Measurements from ENCODE around the gene ZNF18. TPM values are rescaled to one million over a fixed set of nuclear protein-coding genes. Genes with fewer than 3 reads are reported as not detected.
"Not testable (repeated sequence)": the region's sequence is repeated elsewhere in the genome, so short reads cannot be mapped to it uniquely, and the experiment has no call there.

ZNF18 gene
- total and polyA plus RNA-seq, 9 donors = 2.9 to 12.2 (median 6.4) TPM

DNA sequence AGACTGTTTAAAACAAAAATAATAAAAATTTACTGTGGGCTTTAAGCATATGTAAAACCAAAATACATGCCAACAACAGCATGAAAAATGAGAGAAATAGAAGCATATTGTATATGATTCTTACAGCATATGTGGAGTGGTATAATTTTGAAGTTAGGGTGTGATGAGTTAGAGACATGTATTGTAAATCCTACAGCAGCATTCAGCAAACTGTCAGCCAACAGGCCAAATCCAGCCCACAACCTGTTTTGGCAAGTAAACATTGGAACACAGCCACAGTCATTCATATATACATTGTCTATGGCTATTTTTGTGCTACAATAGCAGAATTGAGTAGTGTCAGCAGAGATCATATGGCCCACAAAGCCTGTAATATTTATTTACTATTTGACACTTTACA is 42.3 kb downstream of the ZNF18 start:
- no peak overlapping the region for H3K27ac ChIP-seq
- intact Hi-C loops (cut with DNase I) = no loop called here
- H3K36me3 ChIP-seq = no peaks in the 10 kb centered on the region
- TF ChIP-seq, protein P1, sequence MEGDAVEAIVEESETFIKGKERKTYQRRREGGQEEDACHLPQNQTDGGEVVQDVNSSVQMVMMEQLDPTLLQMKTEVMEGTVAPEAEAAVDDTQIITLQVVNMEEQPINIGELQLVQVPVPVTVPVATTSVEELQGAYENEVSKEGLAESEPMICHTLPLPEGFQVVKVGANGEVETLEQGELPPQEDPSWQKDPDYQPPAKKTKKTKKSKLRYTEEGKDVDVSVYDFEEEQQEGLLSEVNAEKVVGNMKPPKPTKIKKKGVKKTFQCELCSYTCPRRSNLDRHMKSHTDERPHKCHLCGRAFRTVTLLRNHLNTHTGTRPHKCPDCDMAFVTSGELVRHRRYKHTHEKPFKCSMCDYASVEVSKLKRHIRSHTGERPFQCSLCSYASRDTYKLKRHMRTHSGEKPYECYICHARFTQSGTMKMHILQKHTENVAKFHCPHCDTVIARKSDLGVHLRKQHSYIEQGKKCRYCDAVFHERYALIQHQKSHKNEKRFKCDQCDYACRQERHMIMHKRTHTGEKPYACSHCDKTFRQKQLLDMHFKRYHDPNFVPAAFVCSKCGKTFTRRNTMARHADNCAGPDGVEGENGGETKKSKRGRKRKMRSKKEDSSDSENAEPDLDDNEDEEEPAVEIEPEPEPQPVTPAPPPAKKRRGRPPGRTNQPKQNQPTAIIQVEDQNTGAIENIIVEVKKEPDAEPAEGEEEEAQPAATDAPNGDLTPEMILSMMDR (IDR thresholded peaks at IDR 0.05) = no peak
- TF ChIP-seq EP300 (IDR thresholded peaks at IDR 0.05) (no peak), POLR2A (IDR thresholded peaks at IDR 0.05) (no peak)
- H3K9me3 ChIP-seq = no peaks in the 10 kb centered on the region
- no peak overlapping the region for H3K4me3 ChIP-seq
- H3K27me3 ChIP-seq = no peaks in the 10 kb centered on the region
- DNase-seq = no peak
- no peaks in the 10 kb centered on the region for H3K4me1 ChIP-seq (ENCODE audit: insufficient read depth)

DNA sequence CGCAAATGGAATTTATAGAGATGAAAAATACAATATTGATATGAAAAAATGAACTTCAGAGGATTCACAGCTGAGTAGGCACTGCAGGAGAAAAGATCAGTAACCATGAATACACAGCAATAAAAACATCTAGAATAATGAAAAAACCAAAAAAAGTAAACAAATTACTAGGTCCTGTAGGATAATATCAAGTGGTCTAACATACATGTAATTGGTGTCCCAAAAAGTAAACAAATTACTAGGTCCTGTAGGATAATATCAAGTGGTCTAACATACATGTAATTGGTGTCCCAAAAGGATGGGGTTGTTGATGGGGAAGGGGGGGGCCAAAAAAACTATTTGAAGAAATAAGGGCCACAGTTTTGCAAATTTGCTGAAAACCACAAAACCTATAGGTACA is 43.4 kb downstream of the ZNF18 start:
- Histone ChIP-seq H3K4me3 (no peak overlapping the region), H3K9me3 (no peaks in the 10 kb centered on the region), H3K36me3 (no peaks in the 10 kb centered on the region), H3K27ac (no peak overlapping the region), H3K4me1 (ENCODE audit: insufficient read depth) (no peaks in the 10 kb centered on the region), H3K27me3 (no peaks in the 10 kb centered on the region)
- DNase-seq = no peak
- WGBS, 3 donors = 94 to 99% (median 97%) methylated on average over 1 of the region's 1 CpG
- TF ChIP-seq POLR2A (IDR thresholded peaks at IDR 0.05) = no peak
- TF ChIP-seq EP300 (IDR thresholded peaks at IDR 0.05) = no peak
- TF ChIP-seq, protein P1 (IDR thresholded peaks at IDR 0.05) = no peak
- intact Hi-C loops (cut with DNase I) = no loop called here

DNA sequence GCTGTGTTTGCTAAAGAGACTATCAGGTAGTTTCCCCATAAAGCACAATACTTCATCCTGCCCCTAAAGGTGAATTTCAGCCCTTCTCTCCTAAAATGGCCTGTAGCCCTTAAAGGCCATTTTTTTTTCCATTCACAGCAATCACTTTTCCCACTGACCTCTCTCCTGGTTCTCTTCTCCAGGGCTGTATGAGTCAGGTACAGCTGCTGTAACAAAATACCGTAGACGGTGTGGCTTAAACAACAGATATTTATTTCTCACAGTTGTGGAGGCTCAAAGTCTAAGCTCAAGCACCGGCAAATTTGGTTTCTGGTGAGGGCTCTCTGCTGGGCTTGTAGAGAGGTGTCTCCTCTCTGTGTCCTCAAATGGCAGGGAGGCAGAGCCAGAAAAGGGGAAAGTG is 44.7 kb downstream of the ZNF18 start:
- no peak overlapping the region for H3K4me3 ChIP-seq
- no peaks in the 10 kb centered on the region for H3K27me3 ChIP-seq
- intact Hi-C loops (cut with DNase I) = no loop called here
- WGBS, 3 donors = 95 to 98% (median 98%) methylated on average over 3 of the region's 3 CpGs
- no peaks in the 10 kb centered on the region for H3K36me3 ChIP-seq
- H3K27ac ChIP-seq = no peak overlapping the region
- DNase-seq = no peak
- H3K4me1 ChIP-seq (ENCODE audit: insufficient read depth) = no peaks in the 10 kb centered on the region
- H3K9me3 ChIP-seq = no peaks in the 10 kb centered on the region
- TF ChIP-seq EP300 (IDR thresholded peaks at IDR 0.05) = no peak
- TF ChIP-seq, protein P1 (IDR thresholded peaks at IDR 0.05) = no peak
- no peak for TF ChIP-seq POLR2A (IDR thresholded peaks at IDR 0.05)

DNA sequence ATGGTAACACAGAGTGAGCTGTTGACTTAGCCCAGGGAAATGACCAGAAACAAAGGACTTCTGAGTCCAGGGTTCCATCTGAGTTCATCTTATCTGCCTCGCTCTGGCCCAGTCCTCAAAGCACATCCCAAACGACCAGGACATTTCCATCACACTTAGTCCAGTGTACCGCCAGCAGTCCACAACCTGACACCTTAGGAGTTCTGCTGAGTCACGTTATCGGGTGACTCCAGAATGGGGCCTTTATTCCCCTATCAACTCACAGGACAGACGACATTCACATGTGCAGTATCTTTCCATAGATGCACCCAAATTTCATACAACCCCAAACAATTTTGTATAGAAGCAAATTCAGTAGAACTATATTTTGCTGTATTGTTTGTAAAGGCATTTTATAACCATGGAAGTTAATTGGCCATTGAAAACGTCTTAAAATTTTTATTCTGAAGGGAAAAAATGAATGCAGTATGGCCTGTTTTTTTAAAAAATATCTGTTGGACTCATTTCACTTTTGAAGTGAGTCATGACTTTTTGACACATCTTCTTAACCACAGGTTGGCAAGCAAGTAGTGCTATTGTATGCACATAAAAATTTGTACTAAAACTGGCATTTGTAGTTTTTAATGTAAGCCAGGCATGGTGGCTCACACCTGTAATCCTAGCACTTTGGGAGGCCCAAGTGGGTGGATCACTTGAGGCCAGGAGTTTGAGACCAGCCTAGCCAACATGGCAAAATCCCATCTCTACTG is 46.3 kb downstream of the ZNF18 start:
- TF ChIP-seq EP300 (IDR thresholded peaks at IDR 0.05) = no peak
- no peak for TF ChIP-seq POLR2A (IDR thresholded peaks at IDR 0.05)
- TF ChIP-seq, protein P1 (IDR thresholded peaks at IDR 0.05) = no peak
- H3K27me3 ChIP-seq = no peaks in the 10 kb centered on the region
- DNase-seq = no peak
- no peaks in the 10 kb centered on the region for H3K9me3 ChIP-seq
- H3K27ac ChIP-seq = no peak overlapping the region
- no peaks in the 10 kb centered on the region for H3K4me1 ChIP-seq (ENCODE audit: insufficient read depth)
- intact Hi-C loops (cut with DNase I) = no loop called here
- H3K4me3 ChIP-seq = no peak overlapping the region
- 72 to 80% (median 78%) methylated on average over 7 of the region's 7 CpGs for WGBS, 3 donors
- H3K36me3 ChIP-seq = no peaks in the 10 kb centered on the region

DNA sequence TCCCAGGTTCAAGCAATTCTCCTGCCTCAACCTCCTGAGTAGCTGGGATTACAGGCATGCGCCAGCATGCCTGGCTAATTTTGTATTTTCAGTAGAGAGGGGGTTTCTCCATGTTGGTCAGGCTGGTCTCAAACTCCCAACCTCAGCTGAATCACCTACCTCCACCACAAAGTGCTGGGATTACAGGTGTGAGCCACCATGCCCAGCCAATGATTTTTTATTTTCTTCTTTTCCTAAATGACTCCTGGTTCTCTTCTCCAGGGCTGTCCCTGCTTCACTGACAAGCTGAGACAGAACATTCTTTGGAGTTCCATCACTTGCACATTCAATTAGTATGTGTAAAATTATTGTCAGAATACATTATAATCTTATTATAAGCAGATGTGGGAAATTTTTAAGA is 47.7 kb downstream of the ZNF18 start:
- intact Hi-C loops (cut with DNase I); H3K27ac ChIP-seq; H3K4me3 ChIP-seq; DNase-seq; H3K36me3 ChIP-seq; H3K4me1 ChIP-seq (ENCODE audit: insufficient read depth); H3K9me3 ChIP-seq; H3K27me3 ChIP-seq: not testable (repeated sequence)
- WGBS, 3 donors = 95 to 96% (median 96%) methylated on average over 1 of the region's 1 CpG
